Sciatic nerve (tissue), 2 donors: ENCODE data around the gene ZNF770. TPM values are rescaled to one million over a fixed set of nuclear protein-coding genes. Genes with fewer than 3 reads are reported as not detected.
A peak's percentile ranks its signal among the peaks of the same experiment; 100 is the strongest.
"Not testable (repeated sequence)": the region's sequence is repeated elsewhere in the genome, so short reads cannot be mapped to it uniquely, and the experiment has no call there.

Experiments used
- ATAC-seq: fragments of 200-7000 bp; cut with Tn5 transposase; one replicate; pipeline ENCODE4 v1.9.1; 2020; ENCODE audit warnings: mild to moderate bottlenecking, moderate library complexity
- DNase-seq: peaks from one replicate; pipeline ENCODE4 v3.0.0-alpha.2; 2020; ENCODE audit warnings: low spot score
- intact Hi-C: fragments of 100-400 bp; cut with DNase I; formaldehyde crosslinking; loops from one replicate; pipeline ENCODE4 v1.14.2; 2022
- total RNA-seq: library from RNA; stranded (reverse); fragmentation: NEBNext Ultra II Directional; extraction: Animal tissue kit (Norgen Biotek cat#: 25700); gene quantifications from one replicate; pipeline ENCODE4 v1.2.1, GENCODE V29; 2021
- donor health status: DM: no; HTN: no; CAD: no.
- donor health status: DM: no; HTN: no; CAD: no.

ZNF770 gene
- total RNA-seq, 1 donor from 2014 or later, result 31.7 TPM

DNA sequence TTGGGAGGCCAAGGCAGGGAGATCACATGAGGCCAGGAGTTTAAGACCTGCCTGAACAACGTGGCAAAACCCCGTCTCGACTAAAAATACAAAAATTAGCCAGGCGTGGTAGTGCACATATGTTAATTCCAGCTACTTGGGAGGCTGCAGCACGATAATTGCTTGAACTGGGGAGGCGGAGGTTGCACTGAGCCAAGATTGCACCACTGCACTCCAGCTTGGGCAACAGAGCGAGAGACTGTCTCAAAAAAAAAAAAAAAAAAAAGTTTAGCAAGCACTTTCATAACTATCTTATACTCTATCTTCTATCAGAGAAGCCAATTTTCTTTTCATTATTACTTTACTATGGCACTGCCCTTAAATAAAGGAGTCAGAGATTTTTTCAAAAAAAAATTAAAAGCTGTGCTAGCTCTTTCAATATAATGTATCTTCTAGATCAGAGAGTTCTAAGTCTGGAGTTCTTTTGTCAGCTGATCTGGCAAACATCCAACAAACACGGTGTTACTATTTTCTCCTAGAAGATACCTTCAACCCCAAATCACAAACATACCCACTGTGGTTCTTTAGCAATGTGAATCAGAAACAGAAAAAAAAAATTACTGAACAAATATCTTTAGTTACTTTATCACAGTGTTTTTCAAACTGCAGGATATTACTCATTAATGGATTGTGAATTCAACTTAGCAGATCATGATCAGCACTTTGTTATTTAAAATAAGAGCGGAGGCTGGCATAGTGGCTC, 3.0 kb downstream of the ZNF770 start:
- no peak for DNase-seq
- no peak for ATAC-seq
- intact Hi-C loops, result no loop called here

DNA sequence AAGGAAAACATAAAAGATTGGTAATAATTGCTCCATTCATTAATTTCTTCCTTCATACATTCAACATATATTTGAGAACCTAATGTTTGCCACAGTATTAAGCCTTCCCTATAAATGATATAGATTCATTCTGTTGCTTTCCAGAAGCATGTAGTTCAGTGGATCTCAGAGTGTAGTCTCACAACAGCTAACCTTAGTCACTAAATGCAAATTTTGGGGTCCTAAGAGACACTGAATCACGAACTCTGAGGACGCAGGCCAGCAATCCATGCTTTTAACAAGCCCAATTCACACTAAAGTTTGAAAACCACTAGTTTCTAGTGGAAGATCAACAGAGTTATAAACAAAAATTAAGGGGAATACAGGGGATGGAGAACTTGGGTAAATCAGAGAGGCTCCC, 11.3 kb downstream of the ZNF770 start:
- intact Hi-C loops, result no loop called here
- DNase-seq (no peak), ATAC-seq (no peak)

DNA sequence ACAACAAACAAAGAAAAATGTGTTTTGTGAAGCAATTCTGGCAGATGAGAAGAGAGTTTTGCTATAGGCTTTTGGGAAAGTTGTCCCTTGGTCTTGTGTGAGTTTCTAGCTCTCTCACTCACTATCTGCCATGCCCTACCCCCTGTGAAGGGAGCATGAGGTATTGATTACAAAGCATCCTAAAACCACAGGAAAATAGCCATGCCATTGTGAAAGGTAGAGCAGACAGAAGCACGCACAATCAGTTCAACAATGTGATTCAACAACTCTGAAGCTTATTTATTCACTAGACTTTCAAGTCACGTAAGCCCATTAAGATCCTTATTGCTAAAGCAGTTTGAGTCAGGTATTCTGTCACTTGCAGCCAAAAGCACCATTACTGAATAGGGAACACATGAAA, 12.0 kb downstream of the ZNF770 start:
- ATAC-seq, result no peak
- DNase-seq, result no peak
- intact Hi-C loops, result no loop called here

DNA sequence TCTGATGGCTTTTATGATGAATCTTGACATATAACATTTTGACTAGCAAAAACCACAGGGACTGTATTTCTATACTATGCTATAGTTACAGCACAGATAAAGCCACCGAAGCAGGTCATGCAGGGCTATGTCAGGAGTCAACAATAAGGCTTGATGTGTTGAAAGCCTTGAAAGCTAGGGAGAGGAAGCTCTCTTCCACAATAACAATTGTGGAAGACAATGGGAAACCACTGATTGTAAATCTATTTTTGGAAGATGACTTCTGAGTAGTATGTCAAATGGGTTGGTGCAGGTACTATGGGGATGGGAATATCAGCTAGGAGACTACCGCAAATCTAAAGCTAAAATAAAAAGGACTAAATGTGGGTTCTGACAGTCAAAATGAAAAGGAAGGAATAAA, 14.6 kb downstream of the ZNF770 start:
- ATAC-seq, result no peak
- intact Hi-C loops, result no loop called here
- DNase-seq, result no peak

DNA sequence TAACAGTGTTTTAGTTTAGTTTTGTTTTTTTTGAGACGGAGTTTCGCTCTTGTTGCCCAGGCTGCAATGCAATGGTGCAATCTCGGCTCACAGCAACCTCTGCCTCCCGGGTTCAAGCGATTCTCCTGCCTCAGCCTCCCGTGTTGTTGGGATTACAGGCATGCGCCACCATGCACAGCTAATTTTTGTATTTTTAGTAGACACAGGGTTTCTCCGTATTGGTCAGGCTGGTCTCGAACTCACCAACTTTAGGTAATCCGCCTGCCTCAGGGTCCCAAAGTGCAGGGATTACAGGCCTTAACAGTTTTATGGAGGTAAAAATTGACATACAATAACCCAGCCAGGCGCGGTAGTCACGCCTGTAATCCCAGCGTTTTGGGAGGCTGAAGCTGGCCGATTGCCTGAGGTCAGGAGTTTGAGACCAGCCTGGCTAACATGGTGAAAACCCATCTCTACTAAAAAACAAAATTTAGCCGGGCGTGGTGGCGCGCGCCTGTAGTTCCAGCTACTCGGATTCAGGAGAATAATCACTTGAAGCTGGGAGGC, 17.9 kb downstream of the ZNF770 start:
- intact Hi-C loops, result not testable (repeated sequence)

DNA sequence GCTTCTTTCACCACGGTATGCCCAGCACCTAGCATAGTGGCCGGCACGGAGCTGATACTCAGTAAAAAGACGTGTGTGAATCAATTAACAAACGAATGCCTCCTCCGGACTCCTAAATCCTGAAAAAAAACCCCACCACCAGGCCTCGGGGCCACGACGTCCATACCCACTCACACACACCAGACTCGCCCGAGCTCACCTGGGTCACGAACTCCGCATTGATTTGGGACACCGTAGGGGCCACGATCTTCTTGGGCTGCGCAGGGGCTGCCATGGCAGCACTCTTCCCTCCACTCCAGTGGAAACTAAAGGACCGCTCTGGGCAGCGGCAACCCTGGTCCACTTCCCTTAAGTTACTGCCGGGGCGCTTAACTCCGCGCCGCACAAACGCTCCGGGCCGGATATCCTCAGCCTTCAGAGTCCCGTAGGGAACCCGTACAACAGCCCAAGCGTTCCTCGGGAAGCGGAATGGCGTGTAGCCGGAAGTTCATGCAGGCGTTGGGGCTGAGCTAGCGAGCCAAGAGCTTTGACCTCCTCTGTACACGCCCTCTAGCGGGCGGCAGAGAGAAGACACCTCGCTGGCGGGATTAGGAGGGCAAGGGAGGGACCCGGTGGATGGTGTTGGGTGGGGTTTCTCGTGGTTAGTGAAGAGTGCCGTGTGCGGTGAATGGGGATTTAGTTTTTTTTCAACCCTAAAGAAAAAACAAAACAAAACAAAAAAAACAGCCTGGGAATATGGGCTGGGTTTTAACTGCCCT, 18.6 kb downstream of the ZNF770 start, which contains the start of gene AQR:
Gene AQR, minus strand, starts transcription at position 403 of the 758 bp plus-strand sequence. Its CDS starts 129 bp downstream, at position 274.
- peak; percentile 95 for DNase-seq
- peak; percentile 100 for ATAC-seq
- intact Hi-C loops, result no loop called here

More for the DNA sequence above, 17.9 kb downstream of the ZNF770 start:
- DNase-seq, ATAC-seq: not testable (repeated sequence)

DNA sequence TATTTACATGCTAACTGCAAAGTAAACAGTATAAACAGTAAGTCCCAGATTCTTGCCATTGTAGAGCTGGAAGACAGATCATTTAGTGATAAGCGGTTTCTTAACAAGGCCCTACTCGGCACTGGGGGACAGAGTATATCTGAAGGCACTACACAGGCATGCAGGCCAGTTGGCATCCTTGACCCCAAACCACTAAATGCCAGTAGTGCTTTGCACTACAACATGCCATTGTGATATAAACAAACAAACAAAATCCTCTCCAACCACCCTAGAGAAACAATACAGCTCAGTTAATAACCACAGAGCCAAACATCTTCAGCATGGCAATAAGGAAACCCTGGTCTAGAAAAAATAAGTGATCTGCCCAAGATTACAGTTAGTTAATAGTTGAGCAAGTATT, 23.8 kb downstream of the ZNF770 start:
- ATAC-seq, result no peak
- no peak for DNase-seq
- intact Hi-C loops, result no loop called here

DNA sequence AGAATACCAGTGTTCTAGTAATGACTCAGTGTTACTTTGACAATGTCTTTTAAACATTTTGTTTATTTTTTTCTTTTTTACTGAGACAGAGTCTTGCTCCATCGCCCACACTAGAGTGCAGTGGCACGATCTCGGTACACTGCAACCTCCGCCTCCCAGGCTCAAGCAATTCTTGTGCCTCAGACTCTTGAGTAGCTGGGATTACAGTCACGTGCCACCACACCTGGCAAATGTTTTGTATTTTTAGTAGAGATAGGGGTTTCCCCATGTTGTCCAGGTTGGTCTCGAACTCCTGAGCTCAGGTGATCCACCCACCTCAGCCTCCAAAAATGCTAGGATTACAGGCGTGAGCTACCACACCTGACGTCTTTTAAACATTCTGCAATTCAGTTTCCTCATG, 34.2 kb downstream of the ZNF770 start:
- DNase-seq, result no peak
- no peak for ATAC-seq
- intact Hi-C loops, result no loop called here

DNA sequence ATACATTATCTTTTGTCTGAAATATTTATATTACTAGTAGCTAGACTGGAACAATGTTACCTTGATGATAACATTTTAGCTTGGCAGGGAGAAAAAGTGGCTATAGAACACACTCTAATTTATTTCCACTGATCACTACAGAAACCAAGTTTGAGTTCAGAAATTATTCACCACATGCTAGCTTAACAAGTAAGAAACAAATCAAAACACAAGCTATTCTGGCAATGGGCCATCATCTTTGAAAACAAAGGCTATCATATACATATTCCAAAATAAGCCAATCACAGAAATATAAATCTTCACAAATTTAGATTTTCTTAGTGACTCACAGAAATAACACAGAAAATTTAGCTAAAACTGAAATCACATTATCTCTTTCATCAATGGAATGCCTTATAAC, 35.6 kb downstream of the ZNF770 start:
- intact Hi-C loops, result no loop called here
- no peak for ATAC-seq
- DNase-seq, result no peak

DNA sequence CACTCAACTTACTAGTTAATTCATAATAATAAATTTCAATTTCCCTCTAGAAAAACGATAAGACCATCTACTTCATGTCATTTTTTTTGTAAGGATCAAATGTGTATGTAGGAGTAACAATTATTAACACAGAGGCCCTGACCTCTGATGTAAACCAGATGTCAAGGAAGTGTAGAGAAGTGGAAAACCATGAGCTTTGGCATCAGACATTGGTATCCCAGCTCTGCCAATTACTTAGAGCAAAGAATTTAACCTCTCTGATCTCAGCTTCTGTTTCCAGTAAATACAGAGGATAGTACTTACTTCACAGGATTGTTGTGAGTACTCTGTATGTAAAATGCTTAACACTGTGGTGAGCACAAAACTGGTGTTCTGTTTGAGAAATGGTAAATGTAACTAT, 36.1 kb downstream of the ZNF770 start:
- intact Hi-C loops, result no loop called here
- no peak for DNase-seq
- no peak for ATAC-seq

DNA sequence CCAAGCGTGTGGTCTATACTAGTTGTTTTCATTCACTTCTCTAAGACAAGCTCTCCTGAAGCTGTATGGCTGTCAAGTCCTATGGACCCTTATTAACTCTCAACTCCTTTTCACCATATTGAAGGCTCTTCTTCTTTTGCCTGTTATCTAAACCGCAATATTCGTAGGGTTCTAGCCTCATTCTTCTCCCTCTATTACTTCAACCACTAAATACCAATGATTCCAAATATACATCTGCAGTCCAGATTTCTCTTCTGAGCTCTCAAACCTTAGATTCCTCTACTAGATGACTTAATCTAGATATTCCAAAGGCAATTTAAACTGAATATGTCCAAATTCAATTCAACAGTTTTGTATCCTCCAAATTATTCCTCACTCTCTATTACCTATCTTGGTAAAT, 43.2 kb downstream of the ZNF770 start:
- DNase-seq (no peak), ATAC-seq (no peak)
- intact Hi-C loops, result no loop called here

DNA sequence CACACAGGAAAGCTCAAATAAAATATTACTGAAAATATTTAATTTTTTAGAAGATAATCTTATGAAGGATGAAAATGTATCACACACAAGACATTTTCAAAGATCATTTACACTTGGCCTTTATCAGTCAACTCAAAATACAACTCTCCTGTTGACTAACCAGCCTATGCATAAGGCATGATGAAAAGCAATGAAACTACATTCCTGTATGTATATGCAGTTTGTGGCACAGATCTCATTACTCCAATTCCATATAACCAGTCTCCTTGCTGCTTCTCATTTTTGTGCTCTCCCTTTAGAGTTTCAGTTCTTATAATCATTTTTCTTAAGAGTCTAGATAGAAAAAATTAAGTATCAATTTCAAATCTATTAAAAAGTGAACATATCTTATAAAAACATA, 44.4 kb downstream of the ZNF770 start:
- no peak for ATAC-seq
- intact Hi-C loops, result no loop called here
- DNase-seq, result no peak

DNA sequence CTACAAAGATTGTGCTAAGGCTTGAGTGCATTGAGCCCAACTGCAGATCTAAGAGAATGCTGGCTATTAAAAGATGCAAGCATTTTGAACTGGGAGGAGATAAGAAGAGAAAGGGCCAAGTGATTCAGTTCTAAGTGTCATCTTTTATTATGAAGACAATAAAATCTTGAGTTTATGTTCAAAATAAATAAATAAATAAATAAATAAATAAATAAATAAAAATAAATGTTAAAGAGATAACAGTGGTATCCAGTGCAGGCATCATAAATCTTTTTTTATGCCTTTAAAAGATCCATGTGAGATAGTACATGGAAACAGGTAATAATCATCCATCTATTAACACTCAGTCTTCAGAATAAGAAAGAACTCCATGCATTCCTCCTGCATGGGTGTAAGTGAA, 44.8 kb downstream of the ZNF770 start:
- DNase-seq, ATAC-seq, intact Hi-C loops: not testable (repeated sequence)

DNA sequence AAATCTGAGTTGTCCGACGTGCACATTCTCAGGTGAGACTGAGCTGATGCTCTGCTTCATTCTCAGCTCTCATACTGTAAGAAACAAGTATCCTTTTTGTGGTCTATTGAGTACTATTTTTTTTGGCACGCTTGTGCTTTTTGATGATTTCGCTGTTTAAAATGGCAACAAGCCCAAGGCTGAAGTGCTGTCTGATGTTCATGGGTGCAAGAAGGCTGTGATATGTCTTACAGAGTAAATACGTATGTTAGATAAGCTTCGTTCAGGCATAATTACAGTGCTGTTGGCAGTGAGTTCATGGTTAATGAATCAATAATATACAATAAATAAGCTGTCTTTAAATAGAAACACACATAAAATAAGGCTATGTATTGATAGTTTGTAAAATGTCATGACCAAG, 45.7 kb downstream of the ZNF770 start:
- DNase-seq, result no peak
- ATAC-seq, result no peak
- intact Hi-C loops, result no loop called here

DNA sequence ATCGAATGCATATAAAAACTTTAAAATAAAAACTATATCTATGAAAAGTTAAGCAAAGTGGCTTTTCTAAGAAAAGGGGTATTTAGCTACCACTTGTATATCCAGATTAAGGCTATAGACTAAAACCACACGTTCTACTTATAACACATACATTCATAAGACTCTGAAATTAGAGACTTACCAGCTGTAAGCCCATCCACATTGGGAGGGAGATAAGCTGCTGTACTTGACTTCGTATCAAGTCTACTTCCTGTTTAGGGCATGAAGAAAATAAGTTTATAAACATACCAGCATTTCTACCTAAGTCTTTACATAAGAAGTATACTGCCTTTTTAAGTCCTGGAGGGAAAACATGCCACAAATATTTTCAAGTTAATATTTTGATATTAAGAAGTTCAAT, 46.3 kb downstream of the ZNF770 start:
- intact Hi-C loops, result no loop called here
- DNase-seq, result no peak
- ATAC-seq, result no peak

DNA sequence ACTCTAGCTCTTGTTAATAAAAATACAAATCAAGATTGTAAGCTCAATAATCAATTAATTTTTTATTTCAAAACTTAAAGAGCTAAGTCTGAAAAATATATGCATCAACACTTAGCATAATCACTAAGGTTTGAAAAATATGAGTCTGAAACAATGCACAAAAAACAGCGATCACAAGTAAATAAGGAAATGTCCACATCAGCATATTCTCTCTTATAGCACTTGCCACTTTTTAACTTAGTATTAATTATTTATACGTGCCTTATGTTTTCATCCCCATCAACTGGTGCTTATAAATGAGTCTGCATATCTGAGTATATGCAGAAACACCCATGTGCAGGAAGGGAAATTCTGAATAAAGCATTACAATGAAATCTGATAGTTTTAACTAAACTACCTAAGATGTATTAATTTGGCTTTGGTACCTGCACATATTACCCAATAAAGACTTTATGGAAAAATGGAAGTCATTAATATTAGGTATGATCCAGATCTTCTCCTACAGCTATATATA, 46.8 kb downstream of the ZNF770 start:
- intact Hi-C loops, result no loop called here
- ATAC-seq (no peak), DNase-seq (no peak)

DNA sequence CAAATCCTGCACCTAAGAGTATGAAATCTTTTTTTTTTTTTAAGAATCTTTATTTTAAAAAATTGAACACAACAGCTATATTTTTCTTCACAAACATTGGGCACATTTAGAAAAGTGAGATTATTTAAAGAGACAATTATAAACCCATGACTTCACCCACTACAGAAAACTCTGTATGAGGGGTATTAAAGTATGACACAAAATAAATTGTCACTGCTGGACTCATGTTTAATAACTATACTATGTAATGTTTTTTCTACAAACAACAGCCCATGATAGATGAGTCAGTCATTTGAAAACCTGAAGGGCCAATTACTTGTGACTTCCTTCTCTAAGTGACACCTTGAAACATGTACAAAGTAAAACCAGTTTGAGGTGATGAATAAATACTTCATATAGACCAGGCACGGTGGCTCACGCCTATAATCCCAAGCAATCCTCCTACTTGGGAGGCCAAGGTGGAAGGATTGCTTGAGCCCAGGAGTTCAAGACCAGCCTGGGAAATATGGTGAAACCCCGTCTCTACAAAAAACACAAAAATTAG, 54.6 kb downstream of the ZNF770 start:
- ATAC-seq (no peak), DNase-seq (no peak)
- intact Hi-C loops, result no loop called here

DNA sequence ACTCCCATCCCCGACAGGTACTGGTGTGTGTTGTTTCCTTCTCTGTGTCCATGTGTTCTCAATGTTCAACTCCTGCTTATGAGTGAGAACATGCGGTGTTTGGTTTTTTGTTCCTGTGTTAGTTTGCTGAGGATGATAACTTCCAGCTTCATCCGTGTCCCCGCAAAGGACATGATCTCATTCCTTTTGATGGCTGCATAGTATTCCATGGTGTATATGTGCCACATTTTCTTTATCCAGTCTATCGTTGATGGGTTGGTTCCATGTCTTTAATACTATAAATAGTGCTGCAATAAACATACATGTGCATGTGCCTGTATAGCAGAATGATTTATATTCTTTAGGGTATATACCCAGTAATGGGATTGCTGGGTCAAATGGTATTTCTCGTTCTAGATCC, 59.7 kb downstream of the ZNF770 start:
- intact Hi-C loops, result loop anchor here (10.0 kb wide), 1 partner anchor 304 kb away; no protein-coding TSS in a partner anchor
- DNase-seq, ATAC-seq: not testable (repeated sequence)
